Mesenchymal stem cell (in vitro differentiated cells and primary cell): ENCODE results near the gene IL17F.

Experiments
- DNase-seq: peaks from one replicate; pipeline ENCODE4 v3.0.0-alpha.2; 2013
- H2AFZ ChIP-seq: one replicate; pipeline ENCODE4 v1.6.1; 2013; ENCODE audit warnings: low read depth, mild to moderate bottlenecking, control low read depth, inconsistent platforms, low read length, moderate library complexity
- H2AK5ac ChIP-seq: 2 replicates; pipeline ENCODE4 v1.6.1; 2013; ENCODE audit warnings: low read length, moderate library complexity, mild to moderate bottlenecking, inconsistent platforms; ENCODE audit not compliant: severe bottlenecking
- H2BK120ac ChIP-seq: one replicate; pipeline ENCODE4 v1.6.1; 2013; ENCODE audit warnings: low read depth, mild to moderate bottlenecking, inconsistent platforms, low read length, moderate library complexity
- H2BK12ac ChIP-seq, 2 experiments: one replicate each; pipeline ENCODE4 v1.6.1; 2013; ENCODE audit warnings: inconsistent platforms in 2 of 2, low read length in 2 of 2, mild to moderate bottlenecking in 2 of 2, moderate library complexity in 2 of 2, control low read depth in 1 of 2
- H2BK15ac ChIP-seq: one replicate; pipeline ENCODE4 v1.6.1; 2013; ENCODE audit warnings: mild to moderate bottlenecking, low read depth, inconsistent platforms; ENCODE audit not compliant: poor library complexity, severe bottlenecking
- H2BK5ac ChIP-seq: 2 replicates; pipeline ENCODE4 v1.6.1; 2013; ENCODE audit warnings: low read depth, mild to moderate bottlenecking, low read length, control low read depth, inconsistent platforms; ENCODE audit not compliant: poor library complexity, severe bottlenecking
- H3K14ac ChIP-seq, 2 experiments: one replicate each; pipeline ENCODE4 v1.6.1; 2013; ENCODE audit warnings: inconsistent platforms in 2 of 2, low read length in 2 of 2, control low read depth in 1 of 2, mild to moderate bottlenecking in 1 of 2, moderate library complexity in 1 of 2
- H3K18ac ChIP-seq, 2 experiments: one replicate each; pipeline ENCODE4 v1.6.1; 2013; ENCODE audit warnings: inconsistent platforms in 2 of 2, low read length in 2 of 2, control low read depth in 1 of 2, low read depth in 1 of 2, mild to moderate bottlenecking in 1 of 2
- H3K23ac ChIP-seq, 2 experiments: one replicate each; pipeline ENCODE4 v1.6.1; 2013; ENCODE audit warnings: inconsistent platforms in 2 of 2, low read length in 2 of 2, mild to moderate bottlenecking in 2 of 2, moderate library complexity in 2 of 2, control low read depth in 1 of 2
- H3K27ac ChIP-seq: 2 replicates; pipeline ENCODE4 v1.5.1; 2013; ENCODE audit warnings: mild to moderate bottlenecking, moderate library complexity, low read length, control low read depth, inconsistent platforms; ENCODE audit not compliant: poor library complexity, severe bottlenecking
- H3K27me3 ChIP-seq, 2 experiments: 2 replicates each; pipeline versions ENCODE4 v1.6.1 to v1.7.0; 2013; ENCODE audit warnings: low read length in 2 of 2, mild to moderate bottlenecking in 2 of 2, moderate library complexity in 2 of 2, control low read depth in 1 of 2, inconsistent platforms in 1 of 2; ENCODE audit not compliant: control insufficient read depth in 1 of 2, insufficient read depth in 1 of 2
- H3K36me3 ChIP-seq, 2 experiments: 2 replicates each; pipeline versions ENCODE4 v1.6.1 to v1.7.0; 2013; ENCODE audit warnings: low read length in 2 of 2, control low read depth in 1 of 2, inconsistent platforms in 1 of 2, low read depth in 1 of 2, mild to moderate bottlenecking in 1 of 2; ENCODE audit not compliant: insufficient read depth in 2 of 2, control insufficient read depth in 1 of 2
- H3K4ac ChIP-seq, 2 experiments: one replicate each; pipeline ENCODE4 v1.6.1; 2013; ENCODE audit warnings: inconsistent platforms in 2 of 2, low read length in 2 of 2, mild to moderate bottlenecking in 2 of 2, moderate library complexity in 2 of 2, control low read depth in 1 of 2, low read depth in 1 of 2
- H3K4me1 ChIP-seq: 2 replicates; pipeline ENCODE4 v1.6.1; 2013; ENCODE audit warnings: low read depth, low read length, control low read depth; ENCODE audit not compliant: control insufficient read depth, insufficient read depth
- H3K4me2 ChIP-seq: 2 replicates; pipeline ENCODE4 v1.6.1; 2013; ENCODE audit warnings: low read length, mild to moderate bottlenecking, inconsistent platforms; ENCODE audit not compliant: poor library complexity, severe bottlenecking
- H3K4me3 ChIP-seq, 2 experiments: 2 replicates each; pipeline versions ENCODE4 v1.5.1 to v1.7.0; 2013; ENCODE audit warnings: low read length in 2 of 2, mild to moderate bottlenecking in 2 of 2, control low read depth in 1 of 2, low read depth in 1 of 2; ENCODE audit not compliant: insufficient read depth in 1 of 2
- H3K79me1 ChIP-seq: replicated peaks from 2 replicates; pipeline ENCODE4 v1.6.1; 2013; ENCODE audit warnings: mild to moderate bottlenecking, control low read depth, low read length, inconsistent platforms; ENCODE audit not compliant: poor library complexity, severe bottlenecking
- H3K9ac ChIP-seq: 2 replicates; pipeline ENCODE4 v1.7.0; 2013; ENCODE audit warnings: mild to moderate bottlenecking, low read length, moderate library complexity
- H3K9me3 ChIP-seq: 2 replicates; pipeline ENCODE4 v1.7.0; 2013; ENCODE audit warnings: mild to moderate bottlenecking, low read length; ENCODE audit not compliant: control insufficient read depth
- H4K8ac ChIP-seq: one replicate; pipeline ENCODE4 v1.6.1; 2013; ENCODE audit warnings: inconsistent platforms, mild to moderate bottlenecking, low read length, moderate library complexity
- H4K91ac ChIP-seq: one replicate; pipeline ENCODE4 v1.6.1; 2013; ENCODE audit warnings: mild to moderate bottlenecking, low read length, inconsistent platforms
- WGBS: methylation state at CpG from one replicate; pipeline ENCODE4 v1.1.7; 2013; ENCODE audit warnings: mixed read lengths; 5-methylcytosine and 5-hydroxymethylcytosine counted together

IL17F gene

GRCh38 chr6:52227495-52227894, 16.8 kb downstream of the IL17F start:
- Histone ChIP-seq H3K79me1 (no peaks in the 10 kb centered on the region), H3K4me2 (no peak overlapping the region), H3K27me3 (peaks cover 14 to 17% of the 10 kb centered on the region in 2 experiments), H2AK5ac (no peak overlapping the region), H2BK12ac (no peak overlapping the region), H3K27ac (no peak overlapping the region), H3K4me3 (no peak overlapping the region), H3K14ac (no peak overlapping the region), H2BK120ac (no peak overlapping the region), H3K4me1 (no peaks in the 10 kb centered on the region), H3K18ac (no peak overlapping the region), H3K36me3 (no peaks in the 10 kb centered on the region), H2BK5ac (no peak overlapping the region), H4K8ac (no peak overlapping the region), H4K91ac (no peak overlapping the region), H2AFZ (no peak overlapping the region), H3K9me3 (no peaks in the 10 kb centered on the region), H3K9ac (no peak overlapping the region), H3K4ac (no peak overlapping the region), H2BK15ac (no peak overlapping the region), H3K23ac (no peak overlapping the region)
- DNase-seq = no peak
- 67% methylated on average over 1 of the region's 1 CpG for WGBS

- Histone ChIP-seq H3K4me1 (no peaks in the 10 kb centered on the region), H2AK5ac (no peak overlapping the region), H2BK12ac (no peak overlapping the region), H2BK5ac (no peak overlapping the region), H3K9ac (no peak overlapping the region), H4K91ac (no peak overlapping the region), H3K23ac (no peak overlapping the region), H3K9me3 (no peaks in the 10 kb centered on the region), H2BK120ac (no peak overlapping the region), H3K18ac (no peak overlapping the region), H3K27me3 (peaks cover 19% of the 10 kb centered on the region in 2 experiments), H2AFZ (no peak overlapping the region), H3K14ac (no peak overlapping the region), H4K8ac (no peak overlapping the region), H3K79me1 (no peaks in the 10 kb centered on the region), H3K4me2 (no peak overlapping the region), H3K27ac (no peak overlapping the region), H3K4ac (no peak overlapping the region), H2BK15ac (no peak overlapping the region), H3K36me3 (no peaks in the 10 kb centered on the region), H3K4me3 (no peak overlapping the region)
- no peak for DNase-seq
- 71% methylated on average over 3 of the region's 3 CpGs for WGBS
Measured at GRCh38 chr6:52221302-52221701, 23.0 kb downstream of the IL17F start.

- Histone ChIP-seq H2AFZ (no peak overlapping the region), H3K18ac (no peak overlapping the region), H3K79me1 (no peaks in the 10 kb centered on the region), H3K27me3 (peaks cover 4 to 9% of the 10 kb centered on the region in 2 experiments), H2BK15ac (no peak overlapping the region), H3K4ac (no peak overlapping the region), H3K4me1 (no peaks in the 10 kb centered on the region), H3K14ac (no peak overlapping the region), H3K4me3 (no peak overlapping the region), H4K8ac (no peak overlapping the region), H3K9ac (no peak overlapping the region), H2AK5ac (no peak overlapping the region), H4K91ac (no peak overlapping the region), H3K4me2 (no peak overlapping the region), H3K9me3 (no peaks in the 10 kb centered on the region), H3K23ac (no peak overlapping the region), H2BK120ac (no peak overlapping the region), H2BK5ac (no peak overlapping the region), H3K36me3 (no peaks in the 10 kb centered on the region), H3K27ac (no peak overlapping the region), H2BK12ac (no peak overlapping the region)
- no peak for DNase-seq
- WGBS = 61% methylated on average over 2 of the region's 2 CpGs
Measured at GRCh38 chr6:52217761-52218160, 26.5 kb downstream of the IL17F start.

- DNase-seq = no peak
- no peak overlapping the region for H3K23ac ChIP-seq
- no peak overlapping the region for H3K4ac ChIP-seq
- peaks cover 0 to 12% of the 10 kb centered on the region in 2 experiments for H3K27me3 ChIP-seq
- 81% methylated on average over 5 of the region's 5 CpGs for WGBS
- H3K4me2 ChIP-seq = no peak overlapping the region
- H3K27ac ChIP-seq = no peak overlapping the region
- H2AK5ac ChIP-seq = no peak overlapping the region
- H3K9me3 ChIP-seq = no peaks in the 10 kb centered on the region
- H2BK12ac ChIP-seq = no peak overlapping the region
- no peak overlapping the region for H2BK15ac ChIP-seq
- H3K79me1 ChIP-seq = no peaks in the 10 kb centered on the region
- no peak overlapping the region for H3K9ac ChIP-seq
- H3K4me1 ChIP-seq = no peaks in the 10 kb centered on the region
- H4K8ac ChIP-seq = no peak overlapping the region
- H3K4me3 ChIP-seq = no peak overlapping the region
- H4K91ac ChIP-seq = no peak overlapping the region
- H2BK5ac ChIP-seq = no peak overlapping the region
- no peak overlapping the region for H2AFZ ChIP-seq
- no peak overlapping the region for H3K14ac ChIP-seq
- H3K36me3 ChIP-seq = no peaks in the 10 kb centered on the region
- no peak overlapping the region for H2BK120ac ChIP-seq
- H3K18ac ChIP-seq = no peak overlapping the region
Measured at GRCh38 chr6:52216932-52217575, 27.2 kb downstream of the IL17F start.
